K562 (cell line): ENCODE measurements around the gene TBC1D16.

Source experiments
- MAX ChIP-seq: sonication (generic); formaldehyde crosslinking; IDR thresholded peaks from 2 replicates; pipeline ENCODE4 v1.9.0; 2022; ENCODE audit warnings: mild to moderate bottlenecking, missing genetic modification reagents
- SP1 ChIP-seq: sonication (generic); formaldehyde crosslinking; IDR thresholded peaks from 2 replicates; pipeline ENCODE4 v1.8.1; 2022; ENCODE audit warnings: mild to moderate bottlenecking, missing genetic modification reagents
- TOE1 ChIP-seq, 2 experiments: fragments of 450-650 bp in 1 of 2; sonication (generic) in 1 of 2; formaldehyde crosslinking in 1 of 2; IDR thresholded peaks; 2 replicates each; pipeline versions ENCODE4 v1.7.1 to v1.8.0; 2016 to 2022; ENCODE audit warnings: borderline replicate concordance in 2 of 2, mild to moderate bottlenecking in 2 of 2, antibody characterized with exemption in 1 of 2, inconsistent platforms in 1 of 2, low read depth in 1 of 2, missing genetic modification reagents in 1 of 2, moderate library complexity in 1 of 2

GRCh38 chr17:80083136-80083661 is 47.5 kb upstream of the TBC1D16 start:
- TF ChIP-seq MAX (CRISPR knock-in tag) (no peak), SP1 (CRISPR knock-in tag) (no peak), TOE1 (IDR thresholded peaks at IDR 0.05; ENCODE audit: borderline replicate concordance) (no peak), TOE1 (CRISPR knock-in tag; IDR thresholded peaks at IDR 0.05; ENCODE audit: borderline replicate concordance, low read depth) (no peak)
